Activated T-helper 9 cell treated with anti-CD3 and anti-CD28 coated beads, Interleukin-2, amount 50 U/mL, for 16 hours (primary cell): ENCODE data around the gene LRIT3.

Source experiments
- DNase-seq: peaks from one replicate; pipeline ENCODE4 v3.0.0-alpha.2; 2020; ENCODE audit warnings: low read depth

LRIT3 gene

GRCh38 chr4:109847896-109848442, at the start of gene LRIT3:
Gene LRIT3, plus strand, starts transcription at chr4:109848107. Its CDS starts 95 bp downstream, at chr4:109848202.
- DNase-seq, result no peak

GRCh38 chr4:109798866-109799265, 49.0 kb upstream of the LRIT3 start:
- DNase-seq, result no peak

DNA sequence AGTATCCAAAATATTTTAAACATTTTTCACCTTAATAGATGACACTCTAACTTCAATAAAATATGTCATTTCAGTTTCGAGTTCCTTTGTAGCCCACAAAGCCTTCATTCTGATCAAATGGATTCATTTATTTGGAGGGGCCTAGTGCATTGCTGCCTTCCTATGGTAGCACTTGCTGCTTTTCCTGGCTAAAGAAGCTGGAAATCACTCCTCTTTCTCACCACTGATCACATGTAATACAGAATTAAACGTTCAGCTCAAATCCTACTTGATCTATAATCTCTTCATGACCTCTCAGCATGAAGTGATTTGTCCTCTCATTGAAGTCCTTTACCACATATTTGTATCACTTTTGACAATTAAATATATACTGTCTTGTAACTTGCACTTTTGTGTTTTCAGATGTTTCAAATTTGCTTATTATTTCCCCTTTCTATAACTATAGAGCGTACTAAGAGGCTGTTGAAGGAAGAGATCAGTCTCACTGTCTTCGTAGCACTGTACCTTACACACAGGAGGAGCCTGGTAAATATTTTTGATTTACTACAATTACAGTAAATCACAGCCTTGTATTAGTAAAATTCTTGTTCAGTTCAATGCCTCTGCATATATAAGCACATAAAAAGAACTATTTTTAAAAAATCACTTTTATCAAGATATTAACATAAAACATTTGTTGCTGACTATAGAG, 46.7 kb upstream of the LRIT3 start:
- no peak for DNase-seq

DNA sequence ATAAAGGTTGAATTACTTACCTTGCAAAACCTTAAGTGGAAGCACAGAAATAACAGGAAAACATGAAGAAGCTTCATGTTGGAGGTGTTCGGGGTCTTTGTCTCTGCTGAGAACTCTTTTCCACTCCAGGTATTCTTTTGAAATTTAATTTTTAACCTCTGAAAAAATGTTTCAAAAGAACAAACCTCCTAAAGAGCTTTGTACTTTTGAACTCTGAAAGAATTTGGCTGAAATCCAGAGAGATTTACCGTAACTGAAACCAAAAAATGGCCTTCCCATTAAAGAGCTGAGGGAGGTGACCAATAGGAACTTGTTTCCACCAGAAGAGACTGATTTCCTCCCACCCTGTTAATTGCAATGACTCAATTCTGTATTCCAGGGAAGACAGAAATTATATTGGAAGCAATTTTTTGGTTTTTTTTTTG, 46.0 kb upstream of the LRIT3 start, which contains the start of gene CFI:
Gene CFI, minus strand, starts transcription at position 105 of the 425 bp plus-strand sequence. Its CDS starts 28 bp downstream, at position 77.
- no peak for DNase-seq

GRCh38 chr4:109803924-109804571, 43.9 kb upstream of the LRIT3 start:
- no peak for DNase-seq

DNA sequence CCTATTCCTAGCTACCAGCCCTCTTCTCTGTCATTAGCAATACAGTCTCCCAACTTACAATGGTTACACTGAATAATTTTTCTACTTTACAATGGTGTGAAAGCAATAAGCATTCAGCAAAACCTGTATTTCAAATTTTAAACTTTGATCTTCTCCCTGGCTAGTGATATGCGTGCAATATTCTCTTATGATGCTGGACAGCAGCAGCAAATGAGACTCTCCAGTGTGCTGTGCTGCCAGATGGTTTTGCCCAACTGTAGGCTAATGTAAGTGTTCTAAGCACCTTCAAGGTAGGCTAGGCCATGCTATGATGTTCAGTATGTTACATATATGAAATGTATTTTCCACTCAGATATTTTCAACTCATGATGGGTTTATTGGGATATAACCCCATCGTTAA, 38.3 kb upstream of the LRIT3 start:
- DNase-seq, result no peak

DNA sequence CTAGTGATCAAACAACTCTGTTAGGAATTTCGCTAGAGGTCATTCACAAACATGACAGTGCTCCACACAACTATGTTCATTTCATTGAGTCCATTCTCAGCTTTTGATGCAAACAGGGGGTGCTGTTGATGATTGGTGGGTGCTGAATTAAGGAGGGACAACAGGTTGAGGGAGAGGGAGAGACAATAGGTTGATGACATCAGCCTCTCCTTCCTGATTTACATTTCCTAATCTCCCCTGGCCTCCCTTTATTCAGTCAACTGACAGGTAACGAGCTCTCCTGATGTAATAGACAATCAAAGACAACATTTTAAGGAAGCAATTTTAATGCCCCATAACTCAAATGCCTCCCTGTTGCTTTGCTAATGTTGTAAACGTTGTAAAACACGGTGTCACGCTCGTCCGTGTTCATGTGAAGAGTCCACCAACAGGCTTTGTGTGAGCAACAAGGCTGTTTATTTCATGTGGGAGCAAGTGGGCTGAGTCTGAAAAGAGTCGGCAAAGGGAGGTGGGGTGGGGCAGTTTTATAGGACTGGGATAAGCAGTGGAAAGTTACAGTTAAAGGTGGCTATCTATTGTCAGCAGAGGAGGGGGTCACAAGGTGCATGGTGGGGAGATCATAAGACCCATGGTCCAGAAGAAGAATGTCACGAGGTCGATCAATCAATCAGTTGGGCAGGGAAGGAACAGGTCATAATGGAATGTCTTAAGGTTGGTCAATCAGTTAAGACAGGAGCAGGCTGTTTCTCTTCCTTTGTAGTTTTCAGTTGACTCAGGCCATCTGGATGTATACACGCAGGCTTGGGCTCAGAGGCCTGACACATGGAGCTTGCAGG, 37.1 kb upstream of the LRIT3 start:
- DNase-seq, result no peak

DNA sequence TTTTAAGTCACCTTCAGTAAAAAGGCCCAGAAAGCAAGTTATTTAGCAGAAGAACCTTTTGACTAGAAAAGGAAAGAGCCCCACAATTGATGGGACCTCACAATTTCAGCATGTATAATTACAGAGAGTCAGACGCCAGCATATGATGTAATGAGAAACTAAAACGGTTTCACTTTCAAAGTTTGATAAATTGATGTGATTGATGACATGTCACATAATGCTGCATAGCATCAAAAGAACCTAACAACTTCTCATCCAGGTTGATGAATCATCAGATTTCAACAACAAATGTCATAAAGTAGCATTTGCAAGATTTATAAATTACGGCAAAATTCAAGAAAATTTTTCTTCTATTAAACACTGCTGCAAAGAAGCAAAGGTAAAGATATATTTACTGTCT, 36.2 kb upstream of the LRIT3 start:
- DNase-seq, result no peak

- peak; percentile 80 for DNase-seq
Measured at GRCh38 chr4:109815151-109816081, 32.5 kb upstream of the LRIT3 start, which contains the start of gene GAR1. Gene GAR1, plus strand, starts transcription at chr4:109815762. Its CDS starts 403 bp downstream, at chr4:109816165.

- DNase-seq, result peak; percentile 24
Measured at GRCh38 chr4:109816082-109816442, 31.8 kb upstream of the LRIT3 start.

GRCh38 chr4:109816894-109817293, 31.0 kb upstream of the LRIT3 start:
- no peak for DNase-seq

GRCh38 chr4:109818268-109818667, 29.6 kb upstream of the LRIT3 start:
- no peak for DNase-seq

DNA sequence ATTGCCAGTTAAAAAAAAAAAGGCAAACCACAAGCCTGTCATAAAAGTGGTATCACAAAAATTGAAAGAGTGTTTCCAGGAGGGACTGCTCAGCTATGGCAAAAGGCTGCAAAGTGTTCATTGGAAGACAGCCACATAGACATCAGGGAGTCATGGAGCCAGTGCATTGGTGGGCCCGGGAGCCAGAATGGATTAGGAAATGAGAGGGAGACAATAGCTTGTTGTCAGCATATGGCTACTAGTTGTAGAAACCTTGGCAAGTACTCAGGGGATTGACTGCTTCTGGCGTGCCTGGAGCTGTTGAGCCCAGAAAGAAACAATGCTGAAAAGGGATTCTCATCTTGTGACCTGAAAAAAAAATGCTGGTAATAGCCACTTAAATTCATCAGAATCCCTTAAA, 27.3 kb upstream of the LRIT3 start:
- no peak for DNase-seq

- DNase-seq, result no peak
Measured at GRCh38 chr4:109821185-109821584, 26.7 kb upstream of the LRIT3 start.

DNA sequence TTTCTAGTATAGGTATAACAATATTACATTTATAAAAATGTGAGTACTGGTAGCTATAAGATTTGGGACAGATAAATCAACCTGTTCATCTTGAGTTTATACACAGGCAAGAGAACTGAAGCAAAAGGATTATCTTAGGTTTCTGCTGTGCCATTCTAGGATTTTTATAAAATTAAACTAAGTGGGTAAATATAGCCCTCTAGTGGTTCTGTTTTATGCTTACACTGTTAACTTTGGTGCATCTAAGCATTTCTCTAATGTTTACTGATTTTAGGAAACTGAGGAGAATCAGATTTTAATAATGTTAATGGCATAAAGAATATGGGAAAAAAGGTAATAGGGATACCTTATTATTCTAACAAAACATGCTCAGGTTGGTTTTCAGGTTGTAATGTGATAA, 21.2 kb upstream of the LRIT3 start:
- no peak for DNase-seq

DNA sequence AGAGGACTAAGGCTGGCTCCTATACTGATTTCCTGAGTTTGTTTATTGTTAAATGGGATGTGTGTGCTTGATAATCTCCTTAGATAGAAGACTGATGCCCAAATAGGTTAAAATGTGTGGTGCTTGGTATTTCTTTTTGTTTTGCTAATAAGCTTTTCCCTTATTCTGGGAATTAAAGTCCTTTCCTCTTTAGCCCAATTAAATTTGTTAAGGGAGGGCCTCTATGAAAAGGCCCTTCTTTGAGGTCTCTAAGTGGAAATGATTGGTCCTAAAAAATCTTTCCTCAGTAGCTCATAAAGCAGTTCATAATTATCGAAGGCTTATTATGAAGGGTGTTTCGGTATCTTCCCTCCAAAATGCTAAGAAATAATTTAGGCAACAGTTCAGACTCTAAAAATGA, 20.2 kb upstream of the LRIT3 start, which contains the start of gene RRH:
Gene RRH, plus strand, starts transcription at position 301 of the 400 bp plus-strand sequence. Its CDS starts 56 bp downstream, at position 357.
- no peak for DNase-seq

DNA sequence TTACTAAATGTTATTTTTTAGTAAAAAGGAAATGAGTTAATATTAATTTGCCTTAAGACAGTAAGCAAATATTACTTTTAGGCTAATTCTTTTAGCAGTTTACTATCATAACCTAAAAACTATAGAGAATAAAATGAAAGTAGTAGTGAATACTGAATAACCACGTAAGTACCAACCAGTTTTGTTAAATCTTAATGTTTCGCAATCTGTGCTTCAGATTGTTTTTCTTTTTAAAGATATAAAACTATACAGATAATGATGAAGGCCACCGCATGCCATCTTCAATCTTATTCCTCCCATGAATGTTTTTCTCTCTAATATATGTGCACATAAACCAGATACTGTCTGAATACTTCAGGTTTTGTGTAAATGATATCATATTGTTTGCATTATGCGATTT, 14.2 kb upstream of the LRIT3 start:
- no peak for DNase-seq

DNA sequence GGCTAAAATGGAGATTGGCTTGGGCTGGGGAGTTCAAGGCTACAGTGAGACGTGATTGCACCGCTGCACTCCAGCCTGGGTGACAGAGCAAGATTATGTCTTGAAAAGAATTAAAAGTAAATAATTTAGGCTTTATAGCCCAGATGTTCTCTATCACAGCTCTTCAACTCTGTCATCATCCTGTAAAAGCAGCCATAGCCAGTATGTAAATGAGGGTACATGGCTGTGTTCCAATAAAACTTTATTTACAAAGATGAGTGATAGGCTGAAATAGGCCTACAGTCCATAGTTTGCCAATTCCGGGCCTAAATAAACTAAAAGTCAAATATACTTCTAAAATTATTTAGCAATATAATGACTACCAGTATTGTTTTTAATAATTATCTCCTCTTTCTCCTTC, 10.9 kb upstream of the LRIT3 start:
- no peak for DNase-seq

DNA sequence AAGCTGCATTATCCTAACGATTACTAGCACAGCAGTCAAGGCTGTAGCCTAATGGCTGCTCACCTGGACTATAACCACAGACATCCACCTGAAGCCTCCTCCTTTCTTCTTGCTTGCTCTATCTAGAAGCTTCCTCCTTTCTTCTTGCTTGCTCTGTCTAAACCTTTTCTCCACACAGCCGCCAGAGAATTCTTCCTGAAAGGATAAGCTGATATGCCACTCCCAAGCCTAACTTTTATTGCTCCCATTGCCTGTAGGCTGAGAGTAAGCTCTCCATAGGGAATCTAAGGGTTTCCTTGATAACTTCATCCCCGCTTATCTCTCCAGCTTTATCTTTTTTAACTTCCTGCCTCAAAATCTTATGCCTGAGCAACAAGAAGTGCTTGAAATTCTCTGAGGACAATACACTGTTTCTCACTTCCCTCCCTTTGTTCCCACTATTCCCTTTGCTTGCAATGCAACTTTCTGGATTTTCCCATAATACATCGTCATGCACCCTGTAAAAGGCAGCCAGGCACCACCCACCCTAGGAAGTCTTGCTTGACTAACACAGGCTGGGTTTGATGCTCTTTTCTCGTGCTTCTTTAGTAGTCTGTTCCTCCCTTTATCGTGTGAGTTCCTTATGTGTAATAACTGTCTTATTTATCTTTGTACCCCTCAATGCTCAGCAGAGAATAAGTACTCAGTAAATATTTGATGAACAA, 1.4 kb upstream of the LRIT3 start:
- no peak for DNase-seq

DNA sequence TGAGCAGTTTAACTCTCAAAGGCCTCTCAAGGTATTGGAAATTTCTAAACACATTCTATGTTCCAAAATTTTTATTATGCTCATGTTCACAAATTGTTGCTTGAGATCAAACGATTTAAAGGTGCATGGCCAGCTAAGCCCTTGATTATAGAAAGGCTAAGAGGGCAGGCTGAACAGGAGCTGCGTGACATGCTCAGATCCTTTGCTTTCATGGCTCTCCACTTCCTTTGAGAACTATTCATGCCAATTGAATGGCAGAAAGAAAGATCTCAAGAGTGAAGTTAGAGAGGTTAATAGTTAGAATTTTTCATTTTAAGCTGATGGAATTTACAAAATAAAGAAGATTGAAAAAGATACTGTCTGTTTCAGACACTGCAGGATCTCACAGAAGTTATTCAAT, 594 bp downstream of the LRIT3 start:
- no peak for DNase-seq

DNA sequence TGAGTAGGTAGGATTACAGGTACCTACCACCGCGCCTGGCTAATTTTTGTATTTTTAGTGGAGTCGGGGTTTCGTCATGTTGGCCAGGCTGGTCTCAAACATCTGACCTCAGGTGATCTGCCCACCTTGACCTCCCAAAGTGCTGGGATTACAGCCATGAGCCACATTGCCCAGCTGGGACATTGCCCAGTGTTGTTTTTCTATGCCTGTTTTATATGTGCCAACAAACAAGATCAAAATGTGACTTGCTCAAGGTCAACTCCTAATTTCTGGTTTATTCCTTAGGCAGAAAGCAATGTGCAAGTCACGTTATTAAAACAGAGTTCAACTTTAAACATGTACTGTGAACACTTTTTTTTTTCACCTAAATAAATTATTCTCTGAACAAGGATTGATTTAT, 2.7 kb downstream of the LRIT3 start:
- DNase-seq, result no peak
